ENCODE data around the gene ELMO3. TPM values are rescaled to one million over a fixed set of nuclear protein-coding genes. Genes with fewer than 3 reads are reported as not detected.

ELMO3 gene
- total and polyA plus RNA-seq, 2 donors (not counting 1 experiment from before 2014, with no cell fraction given): 0.33 to 0.36 TPM

DNA sequence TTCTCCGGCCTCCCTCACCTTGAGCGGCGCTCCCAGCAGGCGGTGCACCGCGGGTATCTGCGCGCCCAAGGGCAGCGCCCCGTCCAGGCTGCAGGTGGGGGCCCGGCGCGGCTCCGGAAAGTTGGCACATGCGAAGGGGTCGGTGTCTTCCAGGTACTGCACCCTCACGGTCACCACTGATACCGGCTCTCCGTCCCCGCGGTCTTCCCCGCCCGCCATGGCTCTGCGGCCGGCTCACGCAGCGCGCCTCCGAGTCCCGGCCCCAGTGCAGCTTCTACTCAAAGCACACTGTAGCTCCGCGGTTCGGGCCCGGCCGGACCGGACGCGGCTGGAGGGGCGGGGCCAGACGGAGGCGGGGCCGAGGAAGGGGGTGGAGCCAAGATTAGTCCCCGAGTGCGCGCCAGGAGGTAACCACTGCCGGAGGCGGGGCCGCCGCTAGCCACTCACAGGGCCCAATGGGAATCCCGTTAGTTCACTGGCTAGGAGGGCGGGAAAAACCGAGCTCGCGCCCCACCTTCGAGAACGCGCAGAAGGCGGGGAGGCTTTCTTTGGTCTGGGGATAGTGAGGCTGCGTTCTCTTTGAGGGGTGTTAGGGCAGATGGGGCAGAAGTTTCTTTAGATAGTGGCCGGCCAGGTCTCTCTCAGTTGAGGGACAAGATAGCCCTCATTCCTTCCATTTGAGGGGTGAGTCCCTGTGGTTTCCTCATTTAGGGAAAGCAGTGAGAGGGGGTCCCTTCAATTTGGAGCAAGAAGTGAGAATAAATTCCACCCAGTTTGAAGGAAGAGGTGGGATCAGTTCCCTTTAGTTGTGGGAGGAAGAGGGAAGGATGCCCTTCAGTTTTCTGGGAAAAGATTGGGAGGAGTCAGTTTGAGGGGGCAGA is 48.5 kb downstream of the ELMO3 start, which contains the start of gene FHOD1:
TSS of gene FHOD1 (minus strand) at position 290 of the 881 bp plus-strand sequence. CDS start at position 219, 71 bp downstream.
- Histone ChIP-seq H3K4me2 (ENCODE audit: extremely low read depth, insufficient read depth, low read length) (peak within 1 kb of the TSS; percentile 91), H3K27me3 (ENCODE audit: control insufficient read depth, insufficient read depth, low read length) (no peaks in the 10 kb centered on the region), H3K4me1 (ENCODE audit: control insufficient read depth, extremely low read depth, insufficient read depth, low read length) (peaks cover 43% of the 10 kb centered on the region), H4K20me1 (ENCODE audit: control insufficient read depth, extremely low read depth, insufficient read depth, low read length) (no peaks in the 10 kb centered on the region), H3K36me3 (ENCODE audit: control insufficient read depth, insufficient read depth, low read length) (peaks cover 3% of the 10 kb centered on the region), H2AFZ (ENCODE audit: low read length) (peak within 1 kb of the TSS; percentile 60), H3K9me3 (ENCODE audit: control insufficient read depth, insufficient read depth, low read depth, low read length) (no peaks in the 10 kb centered on the region), H3K79me2 (ENCODE audit: control insufficient read depth, insufficient read depth, low read length) (peaks cover 24% of the 10 kb centered on the region), H3K4me3 (replicated peaks in 1 of 4; ENCODE audit: control extremely low read depth in 1 of 4, insufficient read depth in 1 of 4, low read depth in 3 of 4, low read length in 4 of 4) (peak within 1 kb of the TSS; percentile 79 to 90 (median 87)), H3K27ac (ENCODE audit: insufficient read depth, low read length) (peak within 1 kb of the TSS; percentile 85), H3K9ac (ENCODE audit: insufficient read depth, low read length) (peak within 1 kb of the TSS; percentile 76)
- peak; percentile 91 to 93 for DNase-seq (ENCODE audit: low read depth in 2 of 2)
- TF ChIP-seq, protein P1, sequence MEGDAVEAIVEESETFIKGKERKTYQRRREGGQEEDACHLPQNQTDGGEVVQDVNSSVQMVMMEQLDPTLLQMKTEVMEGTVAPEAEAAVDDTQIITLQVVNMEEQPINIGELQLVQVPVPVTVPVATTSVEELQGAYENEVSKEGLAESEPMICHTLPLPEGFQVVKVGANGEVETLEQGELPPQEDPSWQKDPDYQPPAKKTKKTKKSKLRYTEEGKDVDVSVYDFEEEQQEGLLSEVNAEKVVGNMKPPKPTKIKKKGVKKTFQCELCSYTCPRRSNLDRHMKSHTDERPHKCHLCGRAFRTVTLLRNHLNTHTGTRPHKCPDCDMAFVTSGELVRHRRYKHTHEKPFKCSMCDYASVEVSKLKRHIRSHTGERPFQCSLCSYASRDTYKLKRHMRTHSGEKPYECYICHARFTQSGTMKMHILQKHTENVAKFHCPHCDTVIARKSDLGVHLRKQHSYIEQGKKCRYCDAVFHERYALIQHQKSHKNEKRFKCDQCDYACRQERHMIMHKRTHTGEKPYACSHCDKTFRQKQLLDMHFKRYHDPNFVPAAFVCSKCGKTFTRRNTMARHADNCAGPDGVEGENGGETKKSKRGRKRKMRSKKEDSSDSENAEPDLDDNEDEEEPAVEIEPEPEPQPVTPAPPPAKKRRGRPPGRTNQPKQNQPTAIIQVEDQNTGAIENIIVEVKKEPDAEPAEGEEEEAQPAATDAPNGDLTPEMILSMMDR (conservative IDR thresholded peaks at IDR 0.05 in 1 of 2, IDR thresholded peaks at IDR 0.05 in 1 of 2; ENCODE audit: low read depth in 1 of 2, low read length in 2 of 2): no peak
- no peak for TF ChIP-seq EZH2 (IDR thresholded peaks at IDR 0.05; ENCODE audit: low read length, missing control alignments)

DNA sequence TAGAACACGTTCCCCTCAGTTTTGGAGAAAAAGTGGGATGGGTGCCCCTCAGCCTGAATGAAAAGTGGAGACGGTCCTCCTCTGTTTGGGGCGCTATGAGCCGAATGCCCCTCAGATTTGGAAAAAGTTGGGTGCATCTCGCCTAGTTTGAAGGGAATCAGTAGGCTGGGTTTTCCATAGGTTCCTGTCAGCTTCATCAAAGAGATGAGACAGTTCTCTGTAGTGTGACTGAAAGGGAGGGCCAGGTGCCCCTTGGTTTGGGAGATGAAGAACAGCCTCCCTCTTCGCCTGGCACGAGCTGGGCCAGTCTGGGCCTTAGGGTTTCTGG is 49.1 kb downstream of the ELMO3 start:
- peaks cover 40% of the 10 kb centered on the region for H3K4me1 ChIP-seq (ENCODE audit: control insufficient read depth, extremely low read depth, insufficient read depth, low read length)
- H4K20me1 ChIP-seq (ENCODE audit: control insufficient read depth, extremely low read depth, insufficient read depth, low read length): no peaks in the 10 kb centered on the region
- H3K4me3 ChIP-seq (replicated peaks in 1 of 4; ENCODE audit: control extremely low read depth in 1 of 4, insufficient read depth in 1 of 4, low read depth in 3 of 4, low read length in 4 of 4): peak overlapping the region; percentile 35 to 66 (median 52)
- peaks cover 3% of the 10 kb centered on the region for H3K36me3 ChIP-seq (ENCODE audit: control insufficient read depth, insufficient read depth, low read length)
- TF ChIP-seq, protein P1 (conservative IDR thresholded peaks at IDR 0.05 in 1 of 2, IDR thresholded peaks at IDR 0.05 in 1 of 2; ENCODE audit: low read depth in 1 of 2, low read length in 2 of 2): no peak
- no peak for TF ChIP-seq EZH2 (IDR thresholded peaks at IDR 0.05; ENCODE audit: low read length, missing control alignments)
- peak overlapping the region; percentile 91 for H3K4me2 ChIP-seq (ENCODE audit: extremely low read depth, insufficient read depth, low read length)
- no peak for DNase-seq (ENCODE audit: low read depth in 2 of 2)
- peak overlapping the region; percentile 62 for H3K9ac ChIP-seq (ENCODE audit: insufficient read depth, low read length)
- peaks cover 20% of the 10 kb centered on the region for H3K79me2 ChIP-seq (ENCODE audit: control insufficient read depth, insufficient read depth, low read length)
- peak overlapping the region; percentile 60 for H2AFZ ChIP-seq (ENCODE audit: low read length)
- H3K27ac ChIP-seq (ENCODE audit: insufficient read depth, low read length): peak overlapping the region; percentile 44
- no peaks in the 10 kb centered on the region for H3K27me3 ChIP-seq (ENCODE audit: control insufficient read depth, insufficient read depth, low read length)
- no peaks in the 10 kb centered on the region for H3K9me3 ChIP-seq (ENCODE audit: control insufficient read depth, insufficient read depth, low read depth, low read length)

DNA sequence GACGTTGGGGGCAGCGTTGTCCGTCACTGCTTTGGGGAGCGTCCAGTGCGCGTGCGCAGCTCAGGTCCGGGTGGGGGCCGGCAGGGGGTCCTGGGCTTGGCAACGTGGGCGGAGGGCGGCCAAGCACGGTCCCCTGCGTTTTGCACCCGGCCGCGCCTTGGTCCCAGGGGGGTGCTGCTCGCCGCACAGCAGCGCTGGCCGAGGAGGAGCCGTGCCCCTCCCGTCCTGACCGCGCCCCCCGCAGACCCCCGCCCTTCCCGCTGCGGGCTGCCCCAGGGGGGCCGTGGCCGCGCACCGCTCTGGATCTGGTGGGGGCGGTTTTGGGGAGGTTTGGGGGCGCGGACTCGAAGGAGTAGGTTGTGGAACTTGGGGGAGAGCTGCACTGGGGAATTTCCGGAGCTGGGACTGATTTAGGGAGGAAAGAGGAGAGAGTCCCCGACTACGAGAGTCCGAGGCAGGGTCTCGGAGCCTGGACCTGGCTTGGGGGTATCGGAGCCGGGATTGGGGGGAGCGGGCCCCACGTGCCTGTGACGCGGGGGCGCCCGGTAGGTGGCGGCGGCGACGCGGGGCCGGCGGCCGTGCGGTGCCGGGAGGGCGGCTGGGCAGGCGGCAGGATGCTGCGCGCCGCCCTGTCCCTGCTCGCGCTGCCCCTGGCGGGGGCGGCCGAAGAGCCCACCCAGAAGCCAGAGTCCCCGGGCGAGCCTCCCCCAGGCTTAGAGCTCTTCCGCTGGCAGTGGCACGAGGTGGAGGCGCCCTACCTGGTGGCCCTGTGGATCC is 49.7 kb downstream of the ELMO3 start, which contains the start of gene SLC9A5:
TSS of gene SLC9A5 (plus strand) at position 579 of the 777 bp plus-strand sequence. CDS start at position 615, 36 bp downstream.
- Histone ChIP-seq H3K4me3 (replicated peaks in 1 of 4; ENCODE audit: control extremely low read depth in 1 of 4, insufficient read depth in 1 of 4, low read depth in 3 of 4, low read length in 4 of 4) (peak within 1 kb of the TSS; percentile 48 to 66 (median 52)), H3K9ac (ENCODE audit: insufficient read depth, low read length) (peak within 1 kb of the TSS; percentile 62), H3K79me2 (ENCODE audit: control insufficient read depth, insufficient read depth, low read length) (peaks cover 15% of the 10 kb centered on the region), H3K4me2 (ENCODE audit: extremely low read depth, insufficient read depth, low read length) (peak within 1 kb of the TSS; percentile 91), H3K27ac (ENCODE audit: insufficient read depth, low read length) (peak within 1 kb of the TSS; percentile 44), H3K27me3 (ENCODE audit: control insufficient read depth, insufficient read depth, low read length) (no peaks in the 10 kb centered on the region), H4K20me1 (ENCODE audit: control insufficient read depth, extremely low read depth, insufficient read depth, low read length) (no peaks in the 10 kb centered on the region), H2AFZ (ENCODE audit: low read length) (peak within 1 kb of the TSS; percentile 60), H3K36me3 (ENCODE audit: control insufficient read depth, insufficient read depth, low read length) (peaks cover 3% of the 10 kb centered on the region), H3K9me3 (ENCODE audit: control insufficient read depth, insufficient read depth, low read depth, low read length) (no peaks in the 10 kb centered on the region), H3K4me1 (ENCODE audit: control insufficient read depth, extremely low read depth, insufficient read depth, low read length) (peaks cover 34% of the 10 kb centered on the region)
- TF ChIP-seq, protein P1 (conservative IDR thresholded peaks at IDR 0.05 in 1 of 2, IDR thresholded peaks at IDR 0.05 in 1 of 2; ENCODE audit: low read depth in 1 of 2, low read length in 2 of 2): peak in 1 of 2 donors; percentile 12
- TF ChIP-seq EZH2 (IDR thresholded peaks at IDR 0.05; ENCODE audit: low read length, missing control alignments): no peak
- peak in 1 of 2 donors; percentile 27 for DNase-seq (ENCODE audit: low read depth in 2 of 2)

Data from fibroblast of lung (primary cell).